SK-MEL-5 (cell line): ENCODE measurements around the gene BNC2. TPM values are rescaled to one million over a fixed set of nuclear protein-coding genes. Genes with fewer than 3 reads are reported as not detected.
"Not testable (repeated sequence)": the region's sequence is repeated elsewhere in the genome, so short reads cannot be mapped to it uniquely, and the experiment has no call there.

Source experiments
- DNase-seq: peaks from one replicate; pipeline ENCODE4 v3.0.0-alpha.2; 2016; ENCODE audit warnings: low read depth, low spot score
- in situ Hi-C: cut with HindIII; loops from 2 replicates; pipeline ENCODE4 v1.10.0; 2016; ENCODE audit warnings: low sequenced_read_pairs, high pct_unique_total_duplicates, low pct_unique_long_range_greater_than_20kb
- total RNA-seq: library from RNA; depleted of rRNA; stranded (reverse); fragments of >200 nt; shearing (Covaris generic); gene quantifications from 2 replicates; pipeline ENCODE4 v1.2.3, GENCODE V29; 2014

The BNC2 gene
- total RNA-seq, 1 experiment from 2014 or later: 23.5 TPM

GRCh38 chr9:16539626-16540025 is 330.8 kb downstream of the BNC2 start:
- in situ Hi-C loops, DNase-seq: not testable (repeated sequence)

- DNase-seq: no peak
- in situ Hi-C loops: no loop called here
These were observed 334.9 kb downstream of the BNC2 start for GRCh38 chr9:16535555-16535954.

GRCh38 chr9:16532681-16533450 is 337.6 kb downstream of the BNC2 start:
- peak; percentile 7 for DNase-seq
- in situ Hi-C loops: no loop called here

- in situ Hi-C loops: no loop called here
- DNase-seq: no peak
These were observed 338.2 kb downstream of the BNC2 start for GRCh38 chr9:16532272-16532671.

GRCh38 chr9:16530669-16531642 is 339.5 kb downstream of the BNC2 start:
- no peak for DNase-seq
- in situ Hi-C loops: no loop called here

- DNase-seq: no peak
- in situ Hi-C loops: no loop called here
These were observed 342.9 kb downstream of the BNC2 start for GRCh38 chr9:16527573-16527972.

- in situ Hi-C loops: no loop called here
- DNase-seq: no peak
These were observed 344.1 kb downstream of the BNC2 start for GRCh38 chr9:16526380-16526779.

GRCh38 chr9:16524823-16525222 is 345.6 kb downstream of the BNC2 start:
- in situ Hi-C loops: no loop called here
- no peak for DNase-seq

GRCh38 chr9:16524078-16524477 is 346.4 kb downstream of the BNC2 start:
- no peak for DNase-seq
- in situ Hi-C loops: no loop called here

GRCh38 chr9:16521868-16522411 is 348.5 kb downstream of the BNC2 start:
- in situ Hi-C loops: no loop called here
- peak; percentile 85 for DNase-seq

GRCh38 chr9:16519001-16519400 is 351.5 kb downstream of the BNC2 start:
- no peak for DNase-seq
- in situ Hi-C loops: no loop called here

- DNase-seq: no peak
- in situ Hi-C loops: no loop called here
These were observed 353.6 kb downstream of the BNC2 start for GRCh38 chr9:16516891-16517290.

GRCh38 chr9:16515879-16516301 is 354.6 kb downstream of the BNC2 start:
- in situ Hi-C loops: no loop called here
- peak; percentile 37 for DNase-seq

GRCh38 chr9:16515207-16515606 is 355.3 kb downstream of the BNC2 start:
- in situ Hi-C loops: no loop called here
- no peak for DNase-seq

GRCh38 chr9:16514131-16514530 is 356.3 kb downstream of the BNC2 start:
- in situ Hi-C loops: no loop called here
- no peak for DNase-seq

- no peak for DNase-seq
- in situ Hi-C loops: no loop called here
These were observed 358.2 kb downstream of the BNC2 start for GRCh38 chr9:16512281-16512680.

GRCh38 chr9:16510482-16510881 is 360.0 kb downstream of the BNC2 start:
- DNase-seq: no peak
- in situ Hi-C loops: no loop called here

- DNase-seq: peak; percentile 39
- in situ Hi-C loops: no loop called here
These were observed 360.5 kb downstream of the BNC2 start for GRCh38 chr9:16509997-16510396.
